GM18498 (cell line): Measurements from ENCODE around the gene PAPPA.

Experiments used
- ATAC-seq: cut with Tn5 transposase; IDR thresholded peaks from one replicate; pipeline ENCODE4 v1.9.1; 2021; ENCODE audit warnings: mild to moderate bottlenecking, moderate library complexity; ENCODE audit not compliant: unreplicated experiment

PAPPA gene, protein sequence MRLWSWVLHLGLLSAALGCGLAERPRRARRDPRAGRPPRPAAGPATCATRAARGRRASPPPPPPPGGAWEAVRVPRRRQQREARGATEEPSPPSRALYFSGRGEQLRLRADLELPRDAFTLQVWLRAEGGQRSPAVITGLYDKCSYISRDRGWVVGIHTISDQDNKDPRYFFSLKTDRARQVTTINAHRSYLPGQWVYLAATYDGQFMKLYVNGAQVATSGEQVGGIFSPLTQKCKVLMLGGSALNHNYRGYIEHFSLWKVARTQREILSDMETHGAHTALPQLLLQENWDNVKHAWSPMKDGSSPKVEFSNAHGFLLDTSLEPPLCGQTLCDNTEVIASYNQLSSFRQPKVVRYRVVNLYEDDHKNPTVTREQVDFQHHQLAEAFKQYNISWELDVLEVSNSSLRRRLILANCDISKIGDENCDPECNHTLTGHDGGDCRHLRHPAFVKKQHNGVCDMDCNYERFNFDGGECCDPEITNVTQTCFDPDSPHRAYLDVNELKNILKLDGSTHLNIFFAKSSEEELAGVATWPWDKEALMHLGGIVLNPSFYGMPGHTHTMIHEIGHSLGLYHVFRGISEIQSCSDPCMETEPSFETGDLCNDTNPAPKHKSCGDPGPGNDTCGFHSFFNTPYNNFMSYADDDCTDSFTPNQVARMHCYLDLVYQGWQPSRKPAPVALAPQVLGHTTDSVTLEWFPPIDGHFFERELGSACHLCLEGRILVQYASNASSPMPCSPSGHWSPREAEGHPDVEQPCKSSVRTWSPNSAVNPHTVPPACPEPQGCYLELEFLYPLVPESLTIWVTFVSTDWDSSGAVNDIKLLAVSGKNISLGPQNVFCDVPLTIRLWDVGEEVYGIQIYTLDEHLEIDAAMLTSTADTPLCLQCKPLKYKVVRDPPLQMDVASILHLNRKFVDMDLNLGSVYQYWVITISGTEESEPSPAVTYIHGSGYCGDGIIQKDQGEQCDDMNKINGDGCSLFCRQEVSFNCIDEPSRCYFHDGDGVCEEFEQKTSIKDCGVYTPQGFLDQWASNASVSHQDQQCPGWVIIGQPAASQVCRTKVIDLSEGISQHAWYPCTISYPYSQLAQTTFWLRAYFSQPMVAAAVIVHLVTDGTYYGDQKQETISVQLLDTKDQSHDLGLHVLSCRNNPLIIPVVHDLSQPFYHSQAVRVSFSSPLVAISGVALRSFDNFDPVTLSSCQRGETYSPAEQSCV (N-terminal part only)

GRCh38 chr9:116153765-116154333 lies at the start of gene PAPPA:
TSS of gene PAPPA (plus strand) at chr9:116153791. CDS start at chr9:116154173, 382 bp downstream.
- no peak for ATAC-seq

- no peak for ATAC-seq
Observed at GRCh38 chr9:116103976-116104820, 49.4 kb upstream of the PAPPA start.

- ATAC-seq: no peak
Observed at GRCh38 chr9:116112236-116112635, 41.4 kb upstream of the PAPPA start.

DNA sequence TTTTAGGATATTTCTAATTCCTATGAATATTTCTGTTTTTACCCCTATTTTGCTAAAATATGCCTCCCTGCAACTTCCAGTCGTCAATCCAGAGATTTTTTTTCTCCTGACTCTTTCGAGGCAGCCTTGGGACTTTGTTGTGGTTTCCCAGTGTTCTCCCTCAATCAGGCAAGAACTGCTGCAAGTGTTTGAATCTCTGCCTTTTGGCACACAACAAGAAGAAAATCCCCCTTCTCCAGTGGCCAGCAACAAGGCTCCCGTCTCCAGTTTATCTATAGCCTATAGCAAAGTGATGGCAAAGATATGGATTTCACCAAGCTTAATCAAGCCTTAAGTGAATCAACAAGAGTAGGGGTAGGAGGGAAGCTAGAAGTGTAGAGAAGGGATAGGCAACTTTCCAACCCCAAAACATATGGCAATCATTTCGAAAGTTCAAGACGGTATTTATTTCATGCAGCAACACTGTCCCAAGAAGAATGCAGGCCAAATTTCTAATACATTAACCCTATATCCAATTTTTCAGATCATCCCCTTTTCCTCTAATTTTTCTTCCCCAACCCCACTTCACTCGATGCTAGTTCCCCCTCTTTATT lies 37.7 kb upstream of the PAPPA start:
- no peak for ATAC-seq

GRCh38 chr9:116116393-116116792 lies 37.2 kb upstream of the PAPPA start:
- no peak for ATAC-seq

DNA sequence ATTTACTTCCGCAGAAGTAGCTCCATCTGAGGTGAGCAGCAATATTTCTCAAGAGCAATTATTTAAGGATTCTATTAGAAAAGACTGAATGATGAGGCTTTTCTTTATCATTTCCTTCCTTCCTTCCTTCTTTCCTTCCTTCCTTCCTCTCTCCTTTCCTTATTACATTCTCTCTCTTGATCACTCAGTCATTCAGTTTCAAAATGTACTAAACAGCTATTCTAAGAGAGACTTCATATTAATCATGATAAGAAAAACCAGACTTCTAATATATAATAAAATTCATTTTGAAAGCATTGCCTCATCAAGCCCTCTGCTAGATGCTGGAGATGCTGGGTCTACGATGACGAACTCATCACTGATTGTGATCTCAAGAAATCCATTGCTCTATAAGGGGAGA lies 30.4 kb upstream of the PAPPA start:
- no peak for ATAC-seq

- no peak for ATAC-seq
Observed at GRCh38 chr9:116124472-116125040, 29.0 kb upstream of the PAPPA start.

- ATAC-seq: no peak
Observed at GRCh38 chr9:116133163-116133562, 20.4 kb upstream of the PAPPA start.

- no peak for ATAC-seq
Observed at GRCh38 chr9:116134975-116135374, 18.6 kb upstream of the PAPPA start.

- no peak for ATAC-seq
Observed at GRCh38 chr9:116137010-116137409, 16.6 kb upstream of the PAPPA start.

DNA sequence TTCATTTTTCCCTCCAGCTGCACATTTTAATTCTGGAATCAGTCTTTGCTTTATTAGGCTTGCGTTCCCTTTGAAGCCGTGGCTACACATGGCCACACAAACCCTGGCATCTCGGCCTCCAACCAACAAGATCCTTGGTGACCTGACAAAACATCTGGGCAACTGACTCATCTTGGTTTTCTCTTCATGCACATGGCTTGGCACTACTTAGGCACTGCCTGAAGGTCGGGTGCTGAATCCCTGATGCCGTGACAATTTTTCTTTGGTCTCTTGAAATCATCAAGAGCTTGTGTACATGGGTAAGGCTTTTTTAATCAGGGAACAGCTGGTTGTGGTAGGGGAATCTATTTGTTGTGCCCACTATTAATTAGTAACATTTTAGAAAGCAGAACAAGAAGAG lies 16.0 kb upstream of the PAPPA start:
- ATAC-seq: no peak

GRCh38 chr9:116141864-116142561 lies 11.6 kb upstream of the PAPPA start:
- ATAC-seq: no peak

GRCh38 chr9:116142706-116143492 lies 10.7 kb upstream of the PAPPA start:
- no peak for ATAC-seq

DNA sequence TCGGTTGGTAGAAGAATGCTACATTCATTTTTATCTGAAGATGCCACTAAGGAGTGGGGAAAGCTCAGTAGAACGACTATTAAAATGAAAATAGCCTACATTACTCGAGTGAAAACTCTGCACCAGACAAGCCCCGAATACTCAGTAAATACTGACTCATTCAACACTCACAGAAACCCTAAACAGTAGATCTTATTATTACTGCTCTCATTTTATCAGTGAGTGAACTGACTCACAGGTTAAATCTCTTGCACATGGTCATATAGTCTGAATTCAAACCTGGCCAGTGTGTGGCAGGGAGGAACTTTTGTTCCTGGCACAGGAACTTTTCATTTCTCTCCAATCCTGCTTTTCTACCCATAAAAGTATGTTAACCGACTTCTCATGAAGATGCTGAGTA lies 9.6 kb upstream of the PAPPA start:
- no peak for ATAC-seq

DNA sequence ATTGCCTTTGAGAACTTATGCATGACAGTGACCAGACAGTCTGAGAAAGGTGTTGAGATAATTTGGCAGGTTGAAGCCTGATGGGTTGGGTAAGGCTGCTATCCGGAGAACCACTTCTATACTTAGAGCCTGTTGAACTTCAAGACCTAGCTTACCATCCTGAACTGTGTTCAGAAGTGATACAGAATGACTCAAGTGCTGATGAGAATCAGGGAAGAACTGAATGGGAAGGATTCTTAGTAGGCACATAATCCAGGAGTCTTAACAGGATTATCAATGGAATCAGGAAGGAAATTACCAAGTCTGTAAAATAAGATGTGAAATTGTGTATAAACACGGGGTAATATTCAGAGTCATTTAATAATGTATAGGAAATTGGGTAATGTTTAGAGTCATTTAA lies 9.0 kb upstream of the PAPPA start:
- no peak for ATAC-seq

GRCh38 chr9:116145036-116145435 lies 8.6 kb upstream of the PAPPA start:
- ATAC-seq: no peak

DNA sequence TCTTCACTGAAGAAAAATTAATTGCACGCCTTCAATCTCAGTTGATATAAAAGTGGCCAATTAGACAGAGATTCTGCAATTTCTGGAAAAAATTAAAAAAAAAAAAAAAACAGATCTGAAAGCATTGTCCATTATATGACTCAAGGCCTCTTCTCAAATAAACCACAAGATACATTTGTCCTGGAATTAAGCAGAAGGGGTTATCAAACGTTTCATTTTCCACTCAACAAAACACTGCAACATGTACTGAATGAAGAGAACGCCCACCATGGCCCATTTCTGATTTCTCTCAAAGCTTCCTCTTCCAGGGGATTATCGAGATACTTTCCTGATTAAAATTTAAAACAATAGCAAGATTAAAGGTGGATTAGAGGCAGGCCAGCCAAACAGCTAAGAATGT lies 5.8 kb upstream of the PAPPA start:
- ATAC-seq: no peak

- ATAC-seq: peak; percentile 85
Observed at GRCh38 chr9:116149844-116150243, 3.7 kb upstream of the PAPPA start.
